ENCODE measurements around the gene CDH4. TPM values are rescaled to one million over a fixed set of nuclear protein-coding genes. Genes with fewer than 3 reads are reported as not detected.

Gene CDH4
- total and polyA plus RNA-seq, 12 donors: 0.04 to 0.25 (median 0.08) TPM; not detected in 5

GRCh38 chr20:61918548-61918947 lies 666.5 kb downstream of the CDH4 start:
- WGBS, 2 donors: 89 to 90% methylated on average over 12 of the region's 12 CpGs

DNA sequence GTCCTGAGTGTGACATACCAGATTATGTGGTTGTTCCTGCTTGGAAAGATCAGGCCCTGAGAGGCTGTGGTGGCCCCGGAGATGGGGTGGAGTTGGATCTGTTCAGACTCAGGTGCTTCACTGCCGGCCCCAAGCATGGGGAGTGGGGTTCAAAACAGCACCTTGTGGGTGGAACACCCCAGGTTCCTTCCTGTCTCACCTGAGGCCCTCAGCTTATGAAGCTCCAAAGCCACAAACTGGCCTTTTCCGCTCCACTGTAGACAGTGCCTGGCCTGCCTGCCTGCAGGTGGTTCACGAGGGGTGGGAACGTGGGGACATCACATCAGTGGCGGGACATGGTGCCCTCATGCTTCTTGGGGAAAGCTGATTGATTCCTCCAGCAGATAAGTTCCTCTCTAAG lies 667.2 kb downstream of the CDH4 start:
- TF ChIP-seq CTCF (IDR thresholded peaks at IDR 0.05): no peak
- Histone ChIP-seq H3K9me3 (peaks cover 0 to 6% (median 0%) of the 10 kb centered on the region in 11 donors), H3K36me3 (no peaks in the 10 kb centered on the region), H3K4me1 (no peaks in the 10 kb centered on the region), H3K27me3 (peaks cover 0 to 31% (median 8%) of the 10 kb centered on the region in 7 donors), H3K4me3 (no peak overlapping the region), H3K27ac (no peak overlapping the region)
- ATAC-seq (no peak), DNase-seq (no peak)
- 89 to 90% methylated on average over 6 of the region's 6 CpGs for WGBS, 2 donors
- intact Hi-C loops (cut with DNase I): no loop called here

More at GRCh38 chr20:61918548-61918947, 666.5 kb downstream of the CDH4 start:
- no peak for DNase-seq
- H3K36me3 ChIP-seq: no peaks in the 10 kb centered on the region
- H3K4me1 ChIP-seq: no peaks in the 10 kb centered on the region
- no peak overlapping the region for H3K4me3 ChIP-seq
- H3K9me3 ChIP-seq: peaks cover 0 to 6% (median 0%) of the 10 kb centered on the region in 11 donors
- TF ChIP-seq CTCF (IDR thresholded peaks at IDR 0.05): no peak
- ATAC-seq: no peak
- intact Hi-C loops (cut with DNase I): no loop called here
- H3K27ac ChIP-seq: no peak overlapping the region
- H3K27me3 ChIP-seq: peaks cover 0 to 25% (median 8%) of the 10 kb centered on the region in 7 donors

GRCh38 chr20:61919675-61920365 lies 667.8 kb downstream of the CDH4 start:
- ATAC-seq: no peak
- 86 to 89% methylated on average over 42 of the region's 42 CpGs for WGBS, 2 donors
- no peak for TF ChIP-seq CTCF (IDR thresholded peaks at IDR 0.05)
- H3K9me3 ChIP-seq: peaks cover 0 to 6% (median 0%) of the 10 kb centered on the region in 11 donors
- no peak overlapping the region for H3K27ac ChIP-seq
- no peaks in the 10 kb centered on the region for H3K36me3 ChIP-seq
- H3K4me3 ChIP-seq: no peak overlapping the region
- DNase-seq: no peak
- no peaks in the 10 kb centered on the region for H3K4me1 ChIP-seq
- peaks cover 0 to 33% (median 11%) of the 10 kb centered on the region in 7 donors for H3K27me3 ChIP-seq
- intact Hi-C loops (cut with DNase I): no loop called here

DNA sequence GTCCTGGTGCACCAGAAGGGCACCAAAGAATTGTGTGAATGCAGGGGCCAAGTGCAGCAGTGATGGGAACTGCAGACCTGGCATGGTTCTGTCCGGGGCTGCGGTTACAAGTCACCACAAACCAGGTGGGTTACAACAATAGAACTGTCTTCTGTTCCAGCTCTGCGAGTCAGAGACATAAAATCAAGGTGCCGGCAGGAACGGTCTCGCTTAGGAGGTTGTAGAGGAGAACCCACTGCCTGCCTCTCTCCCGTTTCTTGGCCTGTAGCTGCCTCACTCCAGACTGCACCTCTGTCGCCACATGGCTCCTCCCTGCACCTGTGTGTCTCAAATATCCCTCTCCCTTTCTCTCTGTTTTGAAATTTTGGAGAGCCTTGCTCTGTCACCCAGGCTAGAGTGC lies 670.4 kb downstream of the CDH4 start:
- WGBS, 2 donors: 83 to 87% methylated on average over 8 of the region's 8 CpGs
- no peak for TF ChIP-seq CTCF (IDR thresholded peaks at IDR 0.05)
- no peak overlapping the region for H3K27ac ChIP-seq
- H3K9me3 ChIP-seq: peaks cover 0 to 6% (median 0%) of the 10 kb centered on the region in 11 donors
- no peaks in the 10 kb centered on the region for H3K36me3 ChIP-seq
- intact Hi-C loops (cut with DNase I): no loop called here
- no peaks in the 10 kb centered on the region for H3K4me1 ChIP-seq
- H3K4me3 ChIP-seq: no peak overlapping the region
- ATAC-seq (no peak), DNase-seq (no peak)
- peaks cover 0 to 30% (median 14%) of the 10 kb centered on the region in 7 donors for H3K27me3 ChIP-seq

Data from heart right ventricle (tissue), 16 donors.